Measurements from ENCODE around the gene USH2A. TPM values are rescaled to one million over a fixed set of nuclear protein-coding genes. Genes with fewer than 3 reads are reported as not detected.
A peak's percentile ranks its signal among the peaks of the same experiment; 100 is the strongest.

The USH2A gene
- total RNA-seq, 4 donors from 2014 or later = 0.39 TPM; not detected in 3

DNA sequence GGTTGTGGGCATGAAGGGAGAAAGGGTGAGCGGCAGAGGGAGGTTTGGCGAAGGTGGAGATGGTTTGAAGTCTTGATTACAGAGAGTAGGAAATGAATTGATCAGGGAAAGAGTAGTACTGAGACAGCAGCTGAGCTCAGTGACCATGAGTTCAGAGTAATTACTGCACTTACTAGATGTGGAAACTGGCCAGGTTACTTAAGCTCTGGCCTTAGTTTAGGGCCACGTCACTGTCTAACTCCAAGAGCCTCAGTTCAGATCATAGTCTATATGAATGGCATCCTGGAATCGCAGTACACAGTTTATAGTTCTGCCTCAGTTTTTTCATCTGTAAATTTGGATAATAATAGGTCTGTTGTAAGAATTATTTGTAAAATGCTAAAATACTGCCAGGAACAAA is 778.1 kb downstream of the USH2A start:
- no peaks in the 10 kb centered on the region for H3K9me3 ChIP-seq
- ATAC-seq = no peak
- no peaks in the 10 kb centered on the region for H3K36me3 ChIP-seq
- no peak overlapping the region for H3K27ac ChIP-seq
- H3K4me3 ChIP-seq = no peak overlapping the region
- TF ChIP-seq POLR2AphosphoS5 (IDR thresholded peaks at IDR 0.05) (no peak), POLR2A (IDR thresholded peaks at IDR 0.05) (no peak), EP300 (IDR thresholded peaks at IDR 0.05) (no peak)
- TF ChIP-seq, protein P1, sequence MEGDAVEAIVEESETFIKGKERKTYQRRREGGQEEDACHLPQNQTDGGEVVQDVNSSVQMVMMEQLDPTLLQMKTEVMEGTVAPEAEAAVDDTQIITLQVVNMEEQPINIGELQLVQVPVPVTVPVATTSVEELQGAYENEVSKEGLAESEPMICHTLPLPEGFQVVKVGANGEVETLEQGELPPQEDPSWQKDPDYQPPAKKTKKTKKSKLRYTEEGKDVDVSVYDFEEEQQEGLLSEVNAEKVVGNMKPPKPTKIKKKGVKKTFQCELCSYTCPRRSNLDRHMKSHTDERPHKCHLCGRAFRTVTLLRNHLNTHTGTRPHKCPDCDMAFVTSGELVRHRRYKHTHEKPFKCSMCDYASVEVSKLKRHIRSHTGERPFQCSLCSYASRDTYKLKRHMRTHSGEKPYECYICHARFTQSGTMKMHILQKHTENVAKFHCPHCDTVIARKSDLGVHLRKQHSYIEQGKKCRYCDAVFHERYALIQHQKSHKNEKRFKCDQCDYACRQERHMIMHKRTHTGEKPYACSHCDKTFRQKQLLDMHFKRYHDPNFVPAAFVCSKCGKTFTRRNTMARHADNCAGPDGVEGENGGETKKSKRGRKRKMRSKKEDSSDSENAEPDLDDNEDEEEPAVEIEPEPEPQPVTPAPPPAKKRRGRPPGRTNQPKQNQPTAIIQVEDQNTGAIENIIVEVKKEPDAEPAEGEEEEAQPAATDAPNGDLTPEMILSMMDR (IDR thresholded peaks at IDR 0.05) = no peak
- H3K27me3 ChIP-seq = no peaks in the 10 kb centered on the region
- H3K4me1 ChIP-seq = no peaks in the 10 kb centered on the region
- 81 to 88% methylated on average over 3 to 4 of the region's 4 CpGs for WGBS, 2 donors (ENCODE audit: low coverage in 1 of 2)

DNA sequence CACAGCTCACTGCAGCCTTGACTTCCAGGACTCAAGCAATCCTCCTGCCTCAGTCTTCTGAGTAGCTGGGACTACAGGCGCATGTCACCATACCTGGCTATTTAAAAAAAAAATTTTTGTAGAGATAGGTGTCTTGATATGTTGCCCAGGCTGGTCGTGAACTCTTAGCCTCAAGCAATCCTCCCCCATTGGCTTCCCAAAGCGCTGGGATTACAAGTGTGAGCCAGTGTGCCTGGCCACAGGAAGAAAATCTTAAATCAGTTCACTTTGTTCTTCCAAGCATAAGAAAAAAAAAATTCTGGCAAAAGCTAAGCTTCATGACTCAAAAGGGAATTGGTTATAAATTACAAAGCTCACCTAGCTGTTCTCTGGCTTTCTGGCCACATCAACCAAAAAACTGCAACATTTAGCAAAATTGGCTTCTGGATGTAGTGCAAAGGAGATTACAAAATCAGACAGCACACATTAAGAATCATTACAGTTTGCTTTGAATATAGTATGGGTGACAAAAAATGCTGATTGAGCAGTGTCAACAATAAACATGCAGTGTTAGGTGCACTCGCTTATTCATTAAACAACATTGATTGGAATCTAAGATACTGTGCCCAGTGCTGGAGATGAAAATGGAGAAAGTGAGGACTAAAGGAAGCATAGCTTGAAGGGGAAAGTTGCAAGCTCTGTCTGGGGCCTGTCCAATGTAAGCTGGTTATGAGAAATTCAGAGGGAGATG is 779.5 kb downstream of the USH2A start:
- Histone ChIP-seq H3K4me3 (no peak overlapping the region), H3K9me3 (no peaks in the 10 kb centered on the region), H3K27ac (no peak overlapping the region), H3K4me1 (no peaks in the 10 kb centered on the region), H3K27me3 (no peaks in the 10 kb centered on the region), H3K36me3 (no peaks in the 10 kb centered on the region)
- no peak for ATAC-seq
- TF ChIP-seq, protein P1 (IDR thresholded peaks at IDR 0.05) = no peak
- TF ChIP-seq POLR2AphosphoS5 (IDR thresholded peaks at IDR 0.05) (no peak), EP300 (IDR thresholded peaks at IDR 0.05) (no peak), POLR2A (IDR thresholded peaks at IDR 0.05) (no peak)
- WGBS, 2 donors (ENCODE audit: low coverage in 1 of 2) = 92 to 100% methylated on average over 4 of the region's 4 CpGs

DNA sequence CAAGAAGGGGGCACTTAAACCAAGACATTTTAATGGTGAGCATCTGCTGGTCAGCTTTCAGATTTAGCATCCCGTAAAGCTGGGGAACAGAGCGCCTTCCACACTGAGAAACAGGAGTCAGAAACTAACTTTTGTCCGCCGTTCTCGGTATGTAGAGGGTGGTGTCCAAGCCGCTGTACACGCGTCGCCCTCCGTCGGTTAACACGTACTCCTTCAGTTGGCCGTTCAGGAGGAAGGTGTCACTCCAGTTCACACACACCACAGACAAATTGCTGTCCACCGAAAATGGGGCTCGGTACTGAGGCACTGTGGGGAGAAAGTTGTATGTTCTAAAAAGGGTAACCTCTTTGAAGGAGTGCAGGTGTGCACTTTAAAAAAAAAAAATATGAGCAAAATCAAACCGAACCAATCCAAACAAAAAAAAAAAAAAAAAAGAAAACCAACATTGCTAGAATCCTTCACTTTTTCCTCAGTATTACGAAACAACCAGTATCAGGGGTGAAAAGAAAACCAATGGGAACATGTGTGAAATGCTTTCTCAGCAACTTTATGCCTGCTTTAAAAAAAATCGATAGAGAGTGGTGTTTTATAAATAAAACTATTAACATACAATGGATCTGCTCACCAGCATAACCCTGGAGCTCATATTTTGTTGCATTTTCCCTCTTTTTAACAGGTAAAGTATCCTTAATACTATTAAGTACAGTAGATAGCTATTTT is 782.7 kb downstream of the USH2A start:
- Histone ChIP-seq H3K9me3 (no peaks in the 10 kb centered on the region), H3K4me1 (peaks cover 0 to 19% (median 3%) of the 10 kb centered on the region in 3 donors)
- TF ChIP-seq EP300 (IDR thresholded peaks at IDR 0.05) (no peak), POLR2A (IDR thresholded peaks at IDR 0.05) (no peak), POLR2AphosphoS5 (IDR thresholded peaks at IDR 0.05) (no peak)
- TF ChIP-seq, protein P1 (IDR thresholded peaks at IDR 0.05) = no peak

DNA sequence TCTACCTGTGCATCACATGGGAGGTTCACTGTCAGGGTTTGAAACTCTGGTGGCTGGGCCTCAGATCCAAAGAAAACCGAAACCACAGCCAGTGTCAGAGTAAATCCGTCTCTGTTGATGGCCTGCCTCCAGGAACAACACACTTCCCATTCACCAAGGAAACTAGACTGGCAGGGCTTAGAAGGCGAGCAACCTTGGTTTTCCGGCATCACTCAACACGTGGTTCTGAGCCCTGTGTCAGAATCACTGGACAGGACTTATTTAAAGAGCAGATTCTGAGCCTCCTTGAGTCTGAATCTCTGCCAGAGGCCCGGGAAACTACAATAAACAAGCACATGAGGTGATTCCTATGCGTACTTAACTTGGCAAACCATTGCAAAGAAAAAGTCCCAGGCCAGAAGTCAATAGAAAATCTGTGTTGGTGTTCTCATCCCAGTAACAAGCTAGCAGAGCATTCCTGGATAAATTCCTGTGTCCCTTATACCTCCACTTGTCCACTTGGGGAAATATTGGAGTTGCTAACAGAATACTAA is 786.1 kb downstream of the USH2A start:
- H3K9me3 ChIP-seq = no peaks in the 10 kb centered on the region
- peak; percentile 24 for TF ChIP-seq POLR2AphosphoS5 (IDR thresholded peaks at IDR 0.05)
- no peak for TF ChIP-seq EP300 (IDR thresholded peaks at IDR 0.05)
- TF ChIP-seq POLR2A (IDR thresholded peaks at IDR 0.05) = no peak
- TF ChIP-seq, protein P1 (IDR thresholded peaks at IDR 0.05) = peak in 2 of 4 experiments; percentile 19 to 31
- no peaks in the 10 kb centered on the region for H3K36me3 ChIP-seq
- H3K27ac ChIP-seq = peak overlapping the region; percentile 68 to 73 (median 72)
- WGBS, 2 donors (ENCODE audit: low coverage in 1 of 2) = 14 to 25% methylated on average over 3 to 4 of the region's 7 CpGs
- H3K4me3 ChIP-seq = peak overlapping the region in 1 of 2 donors; percentile 17
- peak; percentile 85 for ATAC-seq
- peaks cover 0 to 22% (median 3%) of the 10 kb centered on the region in 3 donors for H3K4me1 ChIP-seq
- no peaks in the 10 kb centered on the region for H3K27me3 ChIP-seq

More for the DNA sequence above, 782.7 kb downstream of the USH2A start:
- no peak for ATAC-seq
- Histone ChIP-seq H3K4me3 (no peak overlapping the region), H3K27ac (no peak overlapping the region), H3K36me3 (no peaks in the 10 kb centered on the region), H3K27me3 (no peaks in the 10 kb centered on the region)
- WGBS, 2 donors (ENCODE audit: low coverage in 1 of 2) = 87 to 90% methylated on average over 12 to 17 of the region's 18 CpGs

Measured in gastroesophageal sphincter (tissue), 4 donors.